SH-SY5Y (cell line): Measurements from ENCODE around the gene HOXD3.

Source experiments
- GATA2 ChIP-seq: IDR thresholded peaks from 2 replicates; pipeline ENCODE4 v1.6.1; 2011; ENCODE audit warnings: mild to moderate bottlenecking, low read depth, low read length
- GATA3 ChIP-seq: IDR thresholded peaks from 2 replicates; pipeline ENCODE4 v1.6.1; 2011; ENCODE audit warnings: low read depth, mild to moderate bottlenecking, low read length, moderate library complexity

- TF ChIP-seq GATA3 (no peak), GATA2 (no peak)
Observed at GRCh38 chr2:176163672-176164056, 6.6 kb downstream of the HOXD3 start.
